NCI-H748 (cell line): Measurements from ENCODE around the gene EXPH5.
"Not testable (repeated sequence)": the region's sequence is repeated elsewhere in the genome, so short reads cannot be mapped to it uniquely, and the experiment has no call there.

Experiments used
- DNase-seq: peaks from one replicate; lab custom pipeline; 2025; ENCODE audit not compliant: unreplicated experiment; lab: John Stamatoyannopoulos, UW

EXPH5 gene

GRCh38 chr11:108606495-108607160 is 13.1 kb upstream of the EXPH5 start:
- no peak for DNase-seq

- no peak for DNase-seq
Measured at GRCh38 chr11:108606070-108606469, 12.5 kb upstream of the EXPH5 start.

DNA sequence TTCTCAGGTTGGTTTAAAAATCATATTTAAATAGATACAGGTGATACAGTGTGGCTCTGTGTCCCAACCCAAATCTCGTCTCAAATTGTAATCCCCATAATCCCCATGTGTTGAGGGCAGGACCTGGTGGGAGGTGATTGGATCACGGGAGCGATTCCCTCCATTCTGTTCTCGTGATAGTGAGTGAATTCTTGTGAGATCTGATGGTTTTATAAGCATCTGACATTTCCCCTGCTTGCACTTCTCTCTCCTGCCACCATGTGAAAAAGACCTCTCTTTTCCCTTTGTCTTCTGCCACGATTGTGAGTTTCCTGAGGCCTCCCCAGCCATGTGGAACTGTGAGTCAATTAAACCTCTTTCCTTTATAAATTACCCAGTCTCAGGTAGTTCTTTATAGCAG is 9.2 kb upstream of the EXPH5 start:
- DNase-seq, result not testable (repeated sequence)

GRCh38 chr11:108601150-108601549 is 7.6 kb upstream of the EXPH5 start:
- no peak for DNase-seq

DNA sequence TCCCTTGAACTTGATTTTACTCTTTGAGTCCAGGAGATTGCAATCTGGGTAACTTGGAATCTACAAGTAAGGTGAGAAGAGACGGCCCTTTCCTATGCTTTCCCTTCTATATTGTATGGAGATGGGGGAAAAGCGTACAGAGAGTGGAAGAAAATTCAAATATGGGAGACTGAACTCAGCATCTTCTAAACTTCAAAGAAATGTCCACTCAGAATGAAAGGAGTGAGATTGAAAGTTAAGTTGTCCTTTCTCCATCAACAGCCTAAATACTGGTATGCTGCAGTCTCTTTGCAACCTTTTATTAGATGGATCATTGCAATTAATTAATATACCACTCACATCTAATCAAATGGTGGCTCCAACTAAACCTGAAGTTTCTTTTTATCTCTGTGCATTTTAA is 6.4 kb upstream of the EXPH5 start:
- DNase-seq, result no peak

GRCh38 chr11:108597736-108598355 is 4.3 kb upstream of the EXPH5 start:
- no peak for DNase-seq

DNA sequence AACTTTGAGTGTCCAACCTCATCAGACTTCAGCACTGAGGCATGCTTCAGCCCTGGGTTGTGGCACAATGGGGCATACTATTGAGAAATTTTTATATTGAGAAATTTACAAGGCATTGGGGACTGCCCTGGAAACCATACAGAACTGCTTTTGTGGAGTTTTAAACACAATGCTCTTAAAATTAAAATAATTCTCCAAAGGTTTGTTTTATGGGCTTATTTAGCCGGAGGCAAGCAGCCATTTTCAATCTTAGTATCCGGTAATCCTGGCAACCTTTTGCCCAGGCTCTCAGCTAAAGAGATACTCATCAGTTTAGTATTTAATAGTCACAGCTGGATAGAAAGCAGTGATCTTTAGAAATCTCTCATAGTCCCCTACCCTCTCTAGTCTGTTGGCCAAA is 3.1 kb upstream of the EXPH5 start:
- no peak for DNase-seq

GRCh38 chr11:108593923-108594434 is 411 bp upstream of the EXPH5 start:
- DNase-seq, result no peak

DNA sequence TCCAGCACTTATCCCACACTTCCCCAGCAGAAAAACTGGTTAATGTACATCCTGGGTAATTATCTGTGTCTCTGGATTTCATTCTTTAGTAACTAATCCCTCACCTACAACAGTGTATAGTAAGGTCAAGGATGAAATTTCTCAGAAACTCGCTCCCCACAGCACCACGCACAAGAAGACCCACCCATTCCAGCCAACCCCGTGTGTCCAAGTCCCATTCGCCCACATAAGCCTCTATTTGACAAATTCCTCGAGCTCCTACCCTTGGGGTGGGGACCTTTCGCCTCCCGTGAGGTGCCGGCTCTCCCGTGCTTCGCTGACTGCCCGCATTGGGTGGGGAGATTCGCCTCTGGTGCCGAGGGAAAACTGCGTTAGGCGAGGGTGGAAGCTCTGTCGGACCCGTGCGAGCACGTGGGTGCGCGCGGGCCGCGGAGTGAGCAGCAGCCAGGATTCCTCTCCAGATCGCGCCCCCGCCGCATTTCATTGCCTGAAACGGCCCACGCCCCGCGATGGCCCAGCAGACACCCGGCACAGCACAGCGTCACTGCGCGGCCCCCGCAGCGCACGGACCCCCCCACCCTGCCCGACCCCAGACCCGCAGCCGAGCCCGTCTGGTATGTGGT is 866 bp downstream of the EXPH5 start:
- DNase-seq, result peak; percentile 49

GRCh38 chr11:108591893-108592292 is 1.7 kb downstream of the EXPH5 start:
- no peak for DNase-seq

DNA sequence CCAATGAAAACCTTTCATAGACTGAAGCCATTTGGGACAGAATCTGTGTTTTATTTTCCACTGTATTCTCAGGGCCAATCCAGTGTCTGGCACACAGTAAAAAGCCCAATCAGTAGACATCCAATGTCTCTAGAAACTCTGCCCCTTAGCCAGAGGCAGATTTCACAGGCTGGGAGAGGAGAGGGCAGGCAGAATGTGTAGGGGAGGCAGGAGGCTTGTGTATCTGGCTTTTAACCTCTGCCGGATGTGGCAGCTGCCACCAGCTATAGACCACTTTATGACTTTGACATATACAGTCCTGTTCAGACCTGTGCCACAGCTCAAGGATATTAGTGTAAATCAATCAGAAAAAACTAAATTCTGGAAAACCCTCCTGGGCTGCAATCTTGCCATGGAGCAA is 4.4 kb downstream of the EXPH5 start:
- DNase-seq, result no peak

GRCh38 chr11:108588287-108588686 is 5.3 kb downstream of the EXPH5 start:
- no peak for DNase-seq

GRCh38 chr11:108587109-108587508 is 6.5 kb downstream of the EXPH5 start:
- DNase-seq, result no peak

- DNase-seq, result no peak
Measured at GRCh38 chr11:108586600-108586999, 7.0 kb downstream of the EXPH5 start.

GRCh38 chr11:108586185-108586584 is 7.4 kb downstream of the EXPH5 start:
- DNase-seq, result not testable (repeated sequence)

DNA sequence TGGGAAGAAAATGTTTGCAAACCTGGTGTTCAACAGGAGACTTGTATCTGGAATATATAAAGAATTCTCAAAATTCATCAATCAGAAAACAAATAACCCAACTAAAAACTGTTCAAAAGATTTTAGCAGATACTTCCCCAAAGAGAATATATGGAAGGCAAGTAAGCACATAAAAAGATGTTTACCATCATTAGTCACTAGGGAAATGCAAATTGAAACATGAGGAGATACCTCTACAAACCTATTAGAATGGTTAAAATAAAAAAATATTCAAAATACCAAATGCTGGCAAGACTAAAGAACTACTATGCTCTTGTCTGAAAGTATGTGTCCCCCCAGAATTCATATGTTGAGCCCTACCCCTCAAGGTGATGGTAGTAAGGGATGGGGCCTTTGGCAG is 8.6 kb downstream of the EXPH5 start:
- DNase-seq, result no peak

- no peak for DNase-seq
Measured at GRCh38 chr11:108580645-108581044, 12.9 kb downstream of the EXPH5 start.

GRCh38 chr11:108580043-108580442 is 13.5 kb downstream of the EXPH5 start:
- no peak for DNase-seq

- DNase-seq, result no peak
Measured at GRCh38 chr11:108576523-108576922, 17.0 kb downstream of the EXPH5 start.

DNA sequence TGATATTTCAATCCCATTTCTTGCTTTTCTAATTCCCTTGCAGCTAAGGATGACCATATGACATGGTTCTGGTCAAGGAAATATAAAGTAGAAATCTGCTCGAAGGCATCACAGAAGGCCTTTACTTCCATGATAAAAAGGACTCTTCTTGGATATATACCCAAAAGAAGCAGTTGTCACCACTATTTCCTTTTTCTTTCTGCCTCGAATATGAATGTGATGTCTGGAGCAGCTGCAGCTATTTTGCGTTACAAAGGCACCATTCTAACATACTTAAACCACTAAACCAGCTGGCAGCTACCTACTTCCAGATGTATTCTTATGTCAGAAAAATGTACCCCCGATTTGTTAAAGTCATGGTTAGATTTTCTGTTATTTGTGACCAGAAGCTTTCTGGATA is 18.9 kb downstream of the EXPH5 start:
- DNase-seq, result no peak

DNA sequence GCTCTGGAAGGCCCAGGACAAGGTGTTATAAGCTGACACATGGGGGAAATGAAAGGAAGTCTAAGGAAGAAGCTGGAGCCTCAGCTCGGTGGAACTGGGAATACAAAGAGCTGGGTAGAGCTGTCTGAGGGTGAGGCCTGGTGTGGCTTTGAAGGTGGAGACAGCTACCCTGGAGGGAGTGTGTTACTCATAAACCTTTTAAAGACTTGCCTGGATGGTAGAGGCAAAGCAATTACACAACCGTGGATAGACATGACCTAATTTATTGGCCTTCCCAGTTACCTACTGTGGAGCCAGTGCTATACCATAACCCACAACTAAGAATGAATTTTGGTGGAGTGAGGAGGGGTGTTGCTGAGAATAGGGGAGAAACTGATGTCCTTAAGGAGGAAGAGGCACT is 22.6 kb downstream of the EXPH5 start:
- no peak for DNase-seq

GRCh38 chr11:108569896-108570295 is 23.7 kb downstream of the EXPH5 start:
- no peak for DNase-seq
